Esophagus squamous epithelium (tissue), 4 donors: ENCODE measurements around the gene CCDC69.

Experiments
- POLR2A ChIP-seq, 4 donors: fragments of 450-650 bp; IDR thresholded peaks; one replicate each; pipeline ENCODE4 v1.6.1; 2017; ENCODE audit warnings: antibody characterized with exemption in 4 of 4, mild to moderate bottlenecking in 4 of 4, moderate library complexity in 3 of 4
- TF ChIP-seq, protein P1 (sequence below), 6 experiments: fragments of 450-650 bp in 4 of 6; fragments of 200-600 bp in 2 of 6; sonication (generic) in 2 of 6; IDR thresholded peaks; one replicate each; pipeline ENCODE4 v1.5.1; 2016 to 2019; ENCODE audit warnings: antibody characterized with exemption in 6 of 6, mild to moderate bottlenecking in 4 of 6, moderate library complexity in 4 of 6

DNA sequence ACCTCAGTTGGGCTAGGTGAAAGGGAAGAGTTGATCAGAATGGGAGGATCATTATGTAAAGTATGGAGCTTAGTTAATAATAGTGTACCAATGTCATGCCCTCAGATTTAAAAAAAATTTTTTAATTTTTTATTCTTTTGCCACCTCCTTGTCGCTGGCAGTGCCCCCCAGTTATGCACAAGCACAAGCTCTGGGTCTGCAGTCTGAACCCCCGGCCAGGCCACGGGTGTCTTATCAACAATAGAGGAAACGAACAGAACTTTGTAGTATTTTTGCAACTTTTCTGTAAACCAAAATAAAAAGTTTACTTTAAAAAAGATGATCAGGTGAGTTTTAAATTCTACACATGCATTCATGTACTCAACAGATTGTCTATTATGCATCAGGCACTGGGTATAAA, 27.7 kb upstream of the CCDC69 start:
- TF ChIP-seq, protein P1, sequence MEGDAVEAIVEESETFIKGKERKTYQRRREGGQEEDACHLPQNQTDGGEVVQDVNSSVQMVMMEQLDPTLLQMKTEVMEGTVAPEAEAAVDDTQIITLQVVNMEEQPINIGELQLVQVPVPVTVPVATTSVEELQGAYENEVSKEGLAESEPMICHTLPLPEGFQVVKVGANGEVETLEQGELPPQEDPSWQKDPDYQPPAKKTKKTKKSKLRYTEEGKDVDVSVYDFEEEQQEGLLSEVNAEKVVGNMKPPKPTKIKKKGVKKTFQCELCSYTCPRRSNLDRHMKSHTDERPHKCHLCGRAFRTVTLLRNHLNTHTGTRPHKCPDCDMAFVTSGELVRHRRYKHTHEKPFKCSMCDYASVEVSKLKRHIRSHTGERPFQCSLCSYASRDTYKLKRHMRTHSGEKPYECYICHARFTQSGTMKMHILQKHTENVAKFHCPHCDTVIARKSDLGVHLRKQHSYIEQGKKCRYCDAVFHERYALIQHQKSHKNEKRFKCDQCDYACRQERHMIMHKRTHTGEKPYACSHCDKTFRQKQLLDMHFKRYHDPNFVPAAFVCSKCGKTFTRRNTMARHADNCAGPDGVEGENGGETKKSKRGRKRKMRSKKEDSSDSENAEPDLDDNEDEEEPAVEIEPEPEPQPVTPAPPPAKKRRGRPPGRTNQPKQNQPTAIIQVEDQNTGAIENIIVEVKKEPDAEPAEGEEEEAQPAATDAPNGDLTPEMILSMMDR (IDR thresholded peaks at IDR 0.05), result no peak
- TF ChIP-seq POLR2A (IDR thresholded peaks at IDR 0.05), result no peak
